Esophagus muscularis mucosa (tissue), 4 donors: Measurements from ENCODE around the gene GCDH.

Experiments
- EP300 ChIP-seq: sonication (generic); formaldehyde crosslinking; IDR thresholded peaks from one replicate; pipeline ENCODE4 v1.6.1; 2017; ENCODE audit warnings: antibody characterized with exemption
- POLR2A ChIP-seq: fragments of 450-650 bp; IDR thresholded peaks from one replicate; pipeline ENCODE4 v1.6.1; 2017; ENCODE audit warnings: antibody characterized with exemption, moderate library complexity, mild to moderate bottlenecking, low read depth
- POLR2AphosphoS5 ChIP-seq, 2 donors: sonication (generic); formaldehyde crosslinking; IDR thresholded peaks; one replicate each; pipeline ENCODE4 v1.6.1; 2017; ENCODE audit warnings: antibody characterized with exemption in 2 of 2
- TF ChIP-seq, protein P1 (sequence below), 3 experiments: fragments of 200-600 bp in 2 of 3; fragments of 450-650 bp in 1 of 3; sonication (generic) in 2 of 3; IDR thresholded peaks; one replicate each; pipeline ENCODE4 v1.5.1; 2017 to 2019; ENCODE audit warnings: antibody characterized with exemption in 3 of 3, mild to moderate bottlenecking in 2 of 3, moderate library complexity in 1 of 3

- peak; percentile 21 for TF ChIP-seq POLR2A
- no peak for TF ChIP-seq EP300
- TF ChIP-seq, protein P1, sequence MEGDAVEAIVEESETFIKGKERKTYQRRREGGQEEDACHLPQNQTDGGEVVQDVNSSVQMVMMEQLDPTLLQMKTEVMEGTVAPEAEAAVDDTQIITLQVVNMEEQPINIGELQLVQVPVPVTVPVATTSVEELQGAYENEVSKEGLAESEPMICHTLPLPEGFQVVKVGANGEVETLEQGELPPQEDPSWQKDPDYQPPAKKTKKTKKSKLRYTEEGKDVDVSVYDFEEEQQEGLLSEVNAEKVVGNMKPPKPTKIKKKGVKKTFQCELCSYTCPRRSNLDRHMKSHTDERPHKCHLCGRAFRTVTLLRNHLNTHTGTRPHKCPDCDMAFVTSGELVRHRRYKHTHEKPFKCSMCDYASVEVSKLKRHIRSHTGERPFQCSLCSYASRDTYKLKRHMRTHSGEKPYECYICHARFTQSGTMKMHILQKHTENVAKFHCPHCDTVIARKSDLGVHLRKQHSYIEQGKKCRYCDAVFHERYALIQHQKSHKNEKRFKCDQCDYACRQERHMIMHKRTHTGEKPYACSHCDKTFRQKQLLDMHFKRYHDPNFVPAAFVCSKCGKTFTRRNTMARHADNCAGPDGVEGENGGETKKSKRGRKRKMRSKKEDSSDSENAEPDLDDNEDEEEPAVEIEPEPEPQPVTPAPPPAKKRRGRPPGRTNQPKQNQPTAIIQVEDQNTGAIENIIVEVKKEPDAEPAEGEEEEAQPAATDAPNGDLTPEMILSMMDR (IDR thresholded peaks at IDR 0.05): no peak
- TF ChIP-seq POLR2AphosphoS5 (IDR thresholded peaks at IDR 0.05): peak; percentile 93 to 95
These were observed 42.5 kb downstream of the GCDH start, which contains the start of gene FARSA for GRCh38 chr19:12933287-12934072.
